Thoracic aorta (tissue), 2 donors: Measurements from ENCODE around the gene EXOC3. TPM values are rescaled to one million over a fixed set of nuclear protein-coding genes. Genes with fewer than 3 reads are reported as not detected.
A peak's percentile ranks its signal among the peaks of the same experiment; 100 is the strongest.

ENCODE experiments used
- ATAC-seq: fragments of 150-250 bp; one replicate; pipeline ENCODE4 v1.8.0; 2017; ENCODE audit warnings: low read depth; ENCODE audit not compliant: insufficient number of reproducible peaks, low FRiP score
- DNase-seq: peaks from one replicate; pipeline ENCODE4 v3.0.0-alpha.2; 2020; ENCODE audit warnings: low spot score
- H3K27ac ChIP-seq, 2 donors: fragments of 200-600 bp; sonication (generic); 1 replicate in 1 of 2; 2 replicates in 1 of 2; pipeline ENCODE4 v1.5.1; 2016; ENCODE audit warnings: mild to moderate bottlenecking in 2 of 2, moderate library complexity in 2 of 2
- H3K27me3 ChIP-seq: fragments of 200-600 bp; sonication (generic); replicated peaks from 2 replicates; pipeline ENCODE4 v1.6.0; 2016; ENCODE audit warnings: mild to moderate bottlenecking; ENCODE audit not compliant: insufficient read depth
- H3K36me3 ChIP-seq: fragments of 200-600 bp; sonication (generic); one replicate; pipeline ENCODE4 v1.5.1; 2016
- H3K4me1 ChIP-seq, 2 donors: fragments of 200-600 bp; sonication (generic); 1 replicate in 1 of 2; 2 replicates in 1 of 2; pipeline versions ENCODE4 v1.5.1 to v1.6.0; 2016; ENCODE audit warnings: low read depth in 2 of 2, mild to moderate bottlenecking in 1 of 2; ENCODE audit not compliant: control insufficient read depth in 1 of 2
- H3K4me3 ChIP-seq: fragments of 200-600 bp; sonication (generic); 2 replicates; pipeline ENCODE4 v1.5.1; 2016; ENCODE audit warnings: mild to moderate bottlenecking
- H3K9me3 ChIP-seq: fragments of 200-600 bp; sonication (generic); 2 replicates; pipeline ENCODE4 v1.5.1; 2016
- CTCF ChIP-seq: fragments of 200-600 bp; sonication (generic); IDR thresholded peaks from one replicate; pipeline ENCODE4 v1.5.1; 2019; ENCODE audit warnings: antibody characterized with exemption
- total RNA-seq, 2 donors: library from RNA; depleted of rRNA; stranded (reverse); fragments of >200 nt; gene quantifications; one replicate each; pipeline versions ENCODE4 v1.1.0 to v1.2.3, GENCODE V29; 2016

Gene EXOC3
- total RNA-seq, 2 donors from 2014 or later = 34.5 to 79.7 TPM

- H3K4me1 ChIP-seq = peaks cover 11 to 19% of the 10 kb centered on the region in 2 donors
- peaks cover 16% of the 10 kb centered on the region for H3K36me3 ChIP-seq
- DNase-seq (no peak), ATAC-seq (no peak)
- H3K9me3 ChIP-seq = no peaks in the 10 kb centered on the region
- H3K27me3 ChIP-seq = no peaks in the 10 kb centered on the region
- no peak for TF ChIP-seq CTCF
- peak overlapping the region; percentile 99 for H3K4me3 ChIP-seq
- H3K27ac ChIP-seq = peak overlapping the region in 1 of 2 donors; percentile 67
Observed at GRCh38 chr5:443239-444151, 519 bp downstream of the EXOC3 start.

GRCh38 chr5:444226-444625 lies 1.2 kb downstream of the EXOC3 start:
- H3K4me3 ChIP-seq = peak overlapping the region; percentile 99
- no peaks in the 10 kb centered on the region for H3K9me3 ChIP-seq
- TF ChIP-seq CTCF = no peak
- H3K27ac ChIP-seq = no peak overlapping the region
- no peak for DNase-seq
- peaks cover 11 to 19% of the 10 kb centered on the region in 2 donors for H3K4me1 ChIP-seq
- H3K36me3 ChIP-seq = peaks cover 21% of the 10 kb centered on the region
- no peaks in the 10 kb centered on the region for H3K27me3 ChIP-seq
- no peak for ATAC-seq

GRCh38 chr5:445591-445990 lies 2.6 kb downstream of the EXOC3 start:
- H3K27ac ChIP-seq = no peak overlapping the region
- H3K4me3 ChIP-seq = no peak overlapping the region
- DNase-seq (no peak), ATAC-seq (no peak)
- H3K36me3 ChIP-seq = peaks cover 34% of the 10 kb centered on the region
- no peaks in the 10 kb centered on the region for H3K9me3 ChIP-seq
- no peaks in the 10 kb centered on the region for H3K27me3 ChIP-seq
- TF ChIP-seq CTCF = no peak
- H3K4me1 ChIP-seq = peaks cover 11 to 19% of the 10 kb centered on the region in 2 donors

GRCh38 chr5:446066-446882 lies 3.3 kb downstream of the EXOC3 start:
- TF ChIP-seq CTCF = no peak
- Histone ChIP-seq H3K4me1 (peaks cover 11 to 19% of the 10 kb centered on the region in 2 donors), H3K9me3 (no peaks in the 10 kb centered on the region), H3K4me3 (no peak overlapping the region), H3K27ac (no peak overlapping the region), H3K27me3 (no peaks in the 10 kb centered on the region), H3K36me3 (peaks cover 34% of the 10 kb centered on the region)
- ATAC-seq (no peak), DNase-seq (no peak)

GRCh38 chr5:446883-447263 lies 3.9 kb downstream of the EXOC3 start:
- DNase-seq = no peak
- ATAC-seq = no peak
- no peak overlapping the region for H3K4me3 ChIP-seq
- H3K27me3 ChIP-seq = no peaks in the 10 kb centered on the region
- TF ChIP-seq CTCF = peak; percentile 36
- peaks cover 5% of the 10 kb centered on the region for H3K9me3 ChIP-seq
- H3K27ac ChIP-seq = no peak overlapping the region
- H3K36me3 ChIP-seq = peaks cover 38% of the 10 kb centered on the region
- peaks cover 11 to 18% of the 10 kb centered on the region in 2 donors for H3K4me1 ChIP-seq
